SK-N-MC (cell line): ENCODE data around the gene TPM3.

Source experiments
- EZH2 ChIP-seq: fragments of 200-600 bp; sonication (generic); IDR thresholded peaks from one replicate; pipeline ENCODE4 v1.6.1; 2017; ENCODE audit warnings: antibody characterized with exemption
- FOXP2 ChIP-seq: optimal IDR thresholded peaks from 2 replicates; pipeline ENCODE3; 2011; ENCODE audit warnings: mild to moderate bottlenecking, moderate library complexity; ENCODE audit not compliant: insufficient read depth; ENCODE audit errors: extremely low read length, control extremely low read depth
- POLR2AphosphoS5 ChIP-seq: IDR thresholded peaks from 2 replicates; pipeline ENCODE4 v1.6.1; 2012; ENCODE audit warnings: mild to moderate bottlenecking, low read depth, low read length, borderline replicate concordance

DNA sequence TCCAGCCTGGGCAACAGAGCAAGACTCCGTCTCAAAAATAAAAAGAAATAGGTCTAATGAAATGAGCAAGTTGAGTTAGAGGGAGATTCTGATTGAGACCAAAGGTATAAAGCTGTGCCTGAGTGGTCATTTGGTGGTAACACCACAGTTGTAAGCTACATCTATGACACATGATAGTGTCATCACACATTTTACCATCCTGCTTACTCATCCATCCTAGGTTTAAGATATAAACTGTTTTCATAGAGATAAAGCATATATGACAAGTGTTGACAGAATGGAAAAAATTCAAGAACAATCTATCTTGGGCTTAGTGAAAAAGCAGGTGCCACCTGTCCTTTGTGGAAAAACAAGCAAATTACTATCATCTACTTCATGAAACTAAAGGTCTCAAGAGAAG is 21.4 kb upstream of the TPM3 start:
- TF ChIP-seq EZH2, result no peak
- TF ChIP-seq POLR2AphosphoS5, result no peak
- no peak for TF ChIP-seq FOXP2
